Endothelial cell of umbilical vein (primary cell): ENCODE data around the gene GAST. TPM values are rescaled to one million over a fixed set of nuclear protein-coding genes. Genes with fewer than 3 reads are reported as not detected.

Experiments
- BruUV-seq: library from RNA; stranded (reverse); fragments of 400-500 nt; replicated peaks from 2 replicates; lab custom pipeline; 2021; lab: Mats Ljungman, UMichigan
- CTCF ChIA-PET: fragments of 300-600, 350-600 bp; sonication (Branson Sonifier 250); formaldehyde crosslinking; loops from one replicate; lab custom pipeline; 2021; ENCODE audit warnings: antibody characterized with exemption, inconsistent platforms; lab: Charles Lee
- POLR2A ChIA-PET: fragments of 300-600, 350-600 bp; sonication (Branson Sonifier 250); formaldehyde crosslinking; loops from one replicate; lab custom pipeline; 2021; ENCODE audit warnings: antibody characterized with exemption, inconsistent platforms; lab: Charles Lee
- DNase-seq: peaks from one replicate; pipeline ENCODE4 v3.0.0-alpha.2; 2011; ENCODE audit warnings: low read depth, low spot score
- FAIRE-seq: peaks from 2 replicates; lab custom pipeline; 2011; peaks lifted over from hg19 to GRCh38; lab: Jason Lieb, UNC
- H2AFZ ChIP-seq: 2 replicates; pipeline ENCODE4 v1.6.0; 2012; ENCODE audit warnings: low read depth, low read length, control low read depth, inconsistent platforms
- H3K27ac ChIP-seq: 2 replicates; pipeline ENCODE4 v1.5.1; 2011; ENCODE audit warnings: low read depth, mild to moderate bottlenecking, control low read depth, low read length, moderate library complexity; ENCODE audit not compliant: insufficient read depth
- H3K27me3 ChIP-seq, 2 experiments: 2 replicates each; pipeline versions ENCODE4 v1.6.0 to v1.6.1; 2011; ENCODE audit warnings: low read length in 2 of 2, mixed read lengths in 1 of 2; ENCODE audit not compliant: control insufficient read depth in 2 of 2, insufficient read depth in 2 of 2
- H3K36me3 ChIP-seq, 2 experiments: 2 replicates in 1 of 2; 3 replicates in 1 of 2; pipeline ENCODE4 v1.5.1; 2011; ENCODE audit warnings: low read length in 2 of 2, mild to moderate bottlenecking in 1 of 2, moderate library complexity in 1 of 2; ENCODE audit not compliant: control insufficient read depth in 2 of 2, insufficient read depth in 2 of 2; ENCODE audit errors: extremely low read depth in 1 of 2
- H3K4me1 ChIP-seq: 3 replicates; pipeline ENCODE4 v1.5.1; 2011; ENCODE audit warnings: mild to moderate bottlenecking, low read length; ENCODE audit not compliant: control insufficient read depth, insufficient read depth; ENCODE audit errors: extremely low read depth
- H3K4me2 ChIP-seq: 2 replicates; pipeline ENCODE4 v1.6.1; 2011; ENCODE audit warnings: low read length, control low read depth, mixed read lengths; ENCODE audit not compliant: insufficient read depth
- H3K4me3 ChIP-seq, 3 experiments: fragments of 200-600 bp in 1 of 3; sonication (generic), shearing (Covaris generic) in 1 of 3; replicated peaks in 1 of 3; 2 replicates each; pipeline ENCODE4 v1.5.1; 2011 to 2016; ENCODE audit warnings: control low read depth in 3 of 3, low read length in 3 of 3, mild to moderate bottlenecking in 2 of 3, inconsistent platforms in 1 of 3, low read depth in 1 of 3, moderate library complexity in 1 of 3; ENCODE audit not compliant: insufficient read depth in 1 of 3
- H3K79me2 ChIP-seq: 2 replicates; pipeline ENCODE4 v1.6.0; 2012; ENCODE audit warnings: low read length, inconsistent platforms; ENCODE audit not compliant: control insufficient read depth, insufficient read depth
- H3K9ac ChIP-seq: replicated peaks from 2 replicates; pipeline ENCODE3; 2011; ENCODE audit warnings: low read length, control low read depth; ENCODE audit not compliant: insufficient read depth; ENCODE audit errors: extremely low read depth
- H3K9me1 ChIP-seq: replicated peaks from 3 replicates; pipeline ENCODE4 v1.6.0; 2011; ENCODE audit warnings: mild to moderate bottlenecking, low read length; ENCODE audit not compliant: control insufficient read depth, insufficient read depth; ENCODE audit errors: extremely low read depth
- H3K9me3 ChIP-seq: replicated peaks from 2 replicates; pipeline ENCODE4 v1.5.1; 2012; ENCODE audit warnings: low read length, inconsistent platforms; ENCODE audit not compliant: control insufficient read depth, insufficient read depth
- H4K20me1 ChIP-seq: replicated peaks from 2 replicates; pipeline ENCODE3; 2011; ENCODE audit warnings: mild to moderate bottlenecking, low read length; ENCODE audit not compliant: control insufficient read depth, insufficient read depth; ENCODE audit errors: extremely low read depth
- EZH2 ChIP-seq: IDR thresholded peaks from 2 replicates; pipeline ENCODE4 v1.6.1; 2012; ENCODE audit warnings: borderline replicate concordance, low read depth, mild to moderate bottlenecking, moderate library complexity, low read length, inconsistent platforms; ENCODE audit not compliant: severe bottlenecking
- GATA2 ChIP-seq: IDR thresholded peaks from 2 replicates; pipeline ENCODE4 v1.7.0; 2011; ENCODE audit warnings: low read depth, mild to moderate bottlenecking, moderate library complexity, mixed read lengths, low read length; ENCODE audit not compliant: insufficient read length, insufficient read depth
- JUN ChIP-seq: IDR thresholded peaks from 2 replicates; pipeline ENCODE4 v1.6.1; 2011; ENCODE audit warnings: borderline replicate concordance, low read depth; ENCODE audit not compliant: insufficient read length, insufficient read depth
- MAX ChIP-seq: IDR thresholded peaks from 2 replicates; pipeline ENCODE4 v1.6.1; 2011; ENCODE audit not compliant: insufficient read depth, insufficient read length
- MYC ChIP-seq: IDR thresholded peaks from one replicate; pipeline ENCODE4 v1.6.1; 2011; ENCODE audit warnings: mild to moderate bottlenecking, low read depth, low read length
- POLR2A ChIP-seq: IDR thresholded peaks from 2 replicates; pipeline ENCODE4 v1.6.1; 2012; ENCODE audit warnings: low read depth, mild to moderate bottlenecking, control low read depth, low read length
- POLR2AphosphoS5 ChIP-seq: IDR thresholded peaks from 2 replicates; pipeline ENCODE4 v1.6.1; 2012; ENCODE audit warnings: low read depth, mild to moderate bottlenecking, control low read depth, low read length, moderate library complexity; ENCODE audit not compliant: insufficient read depth
- dilution Hi-C: fragments of 300-500 bp; cut with MboI; formaldehyde crosslinking; loops from one replicate; pipeline ENCODE4 v1.15.0; 2019; ENCODE audit warnings: low sequenced_read_pairs; ENCODE audit not compliant: extremely low pct_ligation_motif_present
- intact Hi-C: fragments of 100-400 bp; cut with micrococcal nuclease; formaldehyde crosslinking; loops from one replicate; pipeline ENCODE4 v1.10.0; 2022
- polyA plus RNA-seq, 4 experiments: library from polyadenylated mRNA; depleted of rRNA in 3 of 4; stranded (reverse) in 3 of 4; unstranded in 1 of 4; fragments of >200 nt; gene quantifications; 2 replicates each; pipeline versions ENCODE4 v1.2.1 to v1.2.3, GENCODE V29; 2011 to 2012; ENCODE audit warnings: missing spikeins in 1 of 4
- total RNA-seq: library from RNA; stranded (reverse); gene quantifications from 2 replicates; pipeline ENCODE4 v1.2.3, GENCODE V29; 2021
- TF ChIP-seq, protein P1 (sequence below), 2 donors: IDR thresholded peaks; 1 replicate in 1 of 2; 2 replicates in 1 of 2; pipeline ENCODE4 v1.5.1; 2011; ENCODE audit warnings: low read length in 2 of 2, mild to moderate bottlenecking in 2 of 2, moderate library complexity in 2 of 2, control low read depth in 1 of 2, inconsistent platforms in 1 of 2, low read depth in 1 of 2; ENCODE audit not compliant: insufficient read depth in 1 of 2; ENCODE audit errors: extremely low read depth in 1 of 2

Gene GAST
- total and polyA plus RNA-seq, 2 donors (not counting 3 experiments of a cell fraction or from before 2014, with no cell fraction given), result not detected

DNA sequence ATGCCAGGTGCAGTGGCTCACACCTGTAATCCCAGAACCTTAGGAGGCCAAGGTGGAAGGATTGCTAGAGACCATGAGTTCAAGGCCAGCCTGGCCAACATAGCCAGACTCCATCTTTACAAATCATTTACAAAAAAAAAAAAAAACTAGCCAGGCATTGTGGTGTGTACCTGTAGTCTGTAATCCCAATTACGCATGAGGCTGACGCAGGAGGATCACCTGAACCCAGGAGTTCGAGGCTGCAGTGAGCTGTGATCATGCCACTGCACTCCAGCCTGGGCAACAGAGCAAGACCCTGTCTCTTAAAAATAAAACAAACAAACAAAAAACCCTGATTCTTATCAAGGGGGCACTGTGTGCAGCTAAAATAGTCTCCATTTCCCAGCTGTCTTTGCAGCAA is 39.2 kb downstream of the GAST start:
- DNase-seq (no peak), FAIRE-seq (no peak)
- Histone ChIP-seq H3K79me2 (no peaks in the 10 kb centered on the region), H4K20me1 (no peaks in the 10 kb centered on the region), H3K4me2 (no peak overlapping the region), H3K4me3 (no peak overlapping the region), H3K9me1 (no peaks in the 10 kb centered on the region), H2AFZ (no peak overlapping the region), H3K36me3 (peaks cover 0 to 29% of the 10 kb centered on the region in 2 experiments), H3K27me3 (no peaks in the 10 kb centered on the region), H3K4me1 (no peaks in the 10 kb centered on the region), H3K9ac (no peak overlapping the region), H3K27ac (no peak overlapping the region), H3K9me3 (no peaks in the 10 kb centered on the region)
- dilution Hi-C loops, result no loop called here
- POLR2A ChIA-PET, result interaction anchor here (1.2 kb wide), 1 partner anchor 35 kb away, joined by 3 read pairs; no protein-coding TSS in a partner anchor
- intact Hi-C loops, result no loop called here
- TF ChIP-seq JUN, result no peak
- TF ChIP-seq, protein P1, sequence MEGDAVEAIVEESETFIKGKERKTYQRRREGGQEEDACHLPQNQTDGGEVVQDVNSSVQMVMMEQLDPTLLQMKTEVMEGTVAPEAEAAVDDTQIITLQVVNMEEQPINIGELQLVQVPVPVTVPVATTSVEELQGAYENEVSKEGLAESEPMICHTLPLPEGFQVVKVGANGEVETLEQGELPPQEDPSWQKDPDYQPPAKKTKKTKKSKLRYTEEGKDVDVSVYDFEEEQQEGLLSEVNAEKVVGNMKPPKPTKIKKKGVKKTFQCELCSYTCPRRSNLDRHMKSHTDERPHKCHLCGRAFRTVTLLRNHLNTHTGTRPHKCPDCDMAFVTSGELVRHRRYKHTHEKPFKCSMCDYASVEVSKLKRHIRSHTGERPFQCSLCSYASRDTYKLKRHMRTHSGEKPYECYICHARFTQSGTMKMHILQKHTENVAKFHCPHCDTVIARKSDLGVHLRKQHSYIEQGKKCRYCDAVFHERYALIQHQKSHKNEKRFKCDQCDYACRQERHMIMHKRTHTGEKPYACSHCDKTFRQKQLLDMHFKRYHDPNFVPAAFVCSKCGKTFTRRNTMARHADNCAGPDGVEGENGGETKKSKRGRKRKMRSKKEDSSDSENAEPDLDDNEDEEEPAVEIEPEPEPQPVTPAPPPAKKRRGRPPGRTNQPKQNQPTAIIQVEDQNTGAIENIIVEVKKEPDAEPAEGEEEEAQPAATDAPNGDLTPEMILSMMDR (IDR thresholded peaks at IDR 0.05; ENCODE audit: extremely low read depth in 1 of 2, insufficient read depth in 1 of 2, low read depth in 1 of 2, low read length in 2 of 2), result no peak
- no peak for TF ChIP-seq POLR2AphosphoS5
- no peak for TF ChIP-seq EZH2
- no peak for TF ChIP-seq GATA2
- TF ChIP-seq MAX, result no peak
- no peak for TF ChIP-seq POLR2A
- TF ChIP-seq MYC, result no peak
- CTCF ChIA-PET, result interaction anchor here (0.8 to 4.0 kb wide), 4 partner anchors 9 to 50 kb away, joined by 3 to 27 read pairs (median 16); partner anchors contain the start of gene JUP
- no TSS peak for BruUV-seq
